ENCODE results near the gene NDUFS2.
A peak's percentile ranks its signal among the peaks of the same experiment; 100 is the strongest.

The NDUFS2 gene

GRCh38 chr1:161172776-161173376 is 29.3 kb upstream of the NDUFS2 start:
- DNase-seq = no peak

- DNase-seq = no peak
Observed at GRCh38 chr1:161173711-161174110, 28.5 kb upstream of the NDUFS2 start.

- DNase-seq = no peak
Observed at GRCh38 chr1:161174911-161175310, 27.3 kb upstream of the NDUFS2 start.

GRCh38 chr1:161175771-161176453 is 26.3 kb upstream of the NDUFS2 start:
- no peak for DNase-seq

- DNase-seq = peak; percentile 47
Observed at GRCh38 chr1:161176468-161177111, 25.6 kb upstream of the NDUFS2 start.

GRCh38 chr1:161177112-161177935 is 24.8 kb upstream of the NDUFS2 start, which contains the start of gene B4GALT3:
TSS of gene B4GALT3 (minus strand) at chr1:161177507. CDS start at chr1:161176060, 1,447 bp downstream.
- peak; percentile 89 for DNase-seq

GRCh38 chr1:161177936-161178244 is 24.3 kb upstream of the NDUFS2 start:
- DNase-seq = peak; percentile 69

- no peak for DNase-seq
Observed at GRCh38 chr1:161179698-161180097, 22.5 kb upstream of the NDUFS2 start.

- DNase-seq = no peak
Observed at GRCh38 chr1:161180639-161181038, 21.5 kb upstream of the NDUFS2 start.

- DNase-seq = no peak
Observed at GRCh38 chr1:161182214-161182613, 20.0 kb upstream of the NDUFS2 start.

GRCh38 chr1:161185282-161185682 is 16.9 kb upstream of the NDUFS2 start:
- peak; percentile 2 for DNase-seq

- DNase-seq = no peak
Observed at GRCh38 chr1:161185732-161186311, 16.3 kb upstream of the NDUFS2 start.

GRCh38 chr1:161187311-161187710 is 14.9 kb upstream of the NDUFS2 start:
- DNase-seq = no peak

- no peak for DNase-seq
Observed at GRCh38 chr1:161188381-161188780, 13.8 kb upstream of the NDUFS2 start.

- DNase-seq = no peak
Observed at GRCh38 chr1:161189036-161189435, 13.1 kb upstream of the NDUFS2 start.

- DNase-seq = no peak
Observed at GRCh38 chr1:161190962-161191521, 11.1 kb upstream of the NDUFS2 start.

- no peak for DNase-seq
Observed at GRCh38 chr1:161191971-161192370, 10.2 kb upstream of the NDUFS2 start.

GRCh38 chr1:161192476-161193465 is 9.4 kb upstream of the NDUFS2 start:
- DNase-seq = peak; percentile 66

- DNase-seq = no peak
Observed at GRCh38 chr1:161193561-161194235, 8.5 kb upstream of the NDUFS2 start.

- DNase-seq = no peak
Observed at GRCh38 chr1:161195171-161195570, 7.0 kb upstream of the NDUFS2 start.

- no peak for DNase-seq
Observed at GRCh38 chr1:161196111-161196510, 6.1 kb upstream of the NDUFS2 start.

All from DMS79 treated with DMSO at 0.1 percent for 48 hours (cell line).